HFF-Myc (cell line): Measurements from ENCODE around the gene BSDC1.

Experiments
- DNase-seq: peaks from one replicate; pipeline ENCODE4 v3.0.0-alpha.2; 2011; ENCODE audit warnings: low read depth; ENCODE audit errors: extremely low read depth
- H3K4me3 ChIP-seq: replicated peaks from 2 replicates; pipeline ENCODE4 v1.5.1; 2011; ENCODE audit warnings: low read depth, mild to moderate bottlenecking, control low read depth, low read length
- TF ChIP-seq, protein P1 (sequence below): IDR thresholded peaks from 2 replicates; pipeline ENCODE4 v1.5.1; 2012; ENCODE audit warnings: mild to moderate bottlenecking, low read depth, low read length, control low read depth; ENCODE audit errors: missing control alignments

BSDC1 gene

DNA sequence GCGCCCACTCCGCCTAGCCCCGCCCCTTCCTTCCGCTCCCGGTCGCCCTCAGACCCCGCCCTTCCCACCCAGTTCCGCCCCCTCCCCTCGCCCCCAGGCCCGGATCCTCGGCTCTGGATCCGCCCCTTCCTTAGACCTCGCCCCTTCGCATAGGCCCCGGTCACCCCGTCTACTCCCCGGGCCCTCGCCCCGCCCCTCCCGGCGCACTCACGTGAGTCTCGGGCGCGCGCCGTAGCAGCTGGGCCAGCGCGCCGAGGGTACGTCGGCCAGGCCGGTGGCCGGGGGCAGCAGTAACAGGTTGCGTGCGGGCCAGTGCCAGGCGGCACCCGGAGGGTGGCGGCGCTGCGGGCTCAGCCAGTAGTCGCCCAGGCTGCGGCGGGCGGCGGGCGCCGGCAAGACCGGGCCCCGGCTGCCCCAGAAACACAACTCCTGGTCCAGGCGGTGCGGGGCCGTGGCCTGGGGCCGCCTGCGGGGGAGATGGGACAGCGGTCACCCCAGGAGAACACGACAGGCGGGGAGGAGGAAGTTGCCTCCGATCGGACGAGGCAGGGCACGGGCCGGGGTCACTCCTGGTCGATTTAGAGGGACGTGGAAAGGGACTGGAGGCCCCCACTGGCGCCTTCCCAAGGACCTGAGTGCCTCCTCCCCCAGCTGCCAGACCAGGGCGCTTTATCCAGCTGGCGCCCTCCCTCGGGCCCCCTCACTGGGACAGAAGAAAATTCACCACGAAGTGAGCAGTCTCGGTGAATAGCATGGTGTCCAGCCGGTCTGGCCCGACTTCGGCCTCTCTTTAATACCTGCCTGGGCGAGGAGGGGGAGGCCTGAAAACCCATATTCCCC, 42.6 kb downstream of the BSDC1 start:
- TF ChIP-seq, protein P1, sequence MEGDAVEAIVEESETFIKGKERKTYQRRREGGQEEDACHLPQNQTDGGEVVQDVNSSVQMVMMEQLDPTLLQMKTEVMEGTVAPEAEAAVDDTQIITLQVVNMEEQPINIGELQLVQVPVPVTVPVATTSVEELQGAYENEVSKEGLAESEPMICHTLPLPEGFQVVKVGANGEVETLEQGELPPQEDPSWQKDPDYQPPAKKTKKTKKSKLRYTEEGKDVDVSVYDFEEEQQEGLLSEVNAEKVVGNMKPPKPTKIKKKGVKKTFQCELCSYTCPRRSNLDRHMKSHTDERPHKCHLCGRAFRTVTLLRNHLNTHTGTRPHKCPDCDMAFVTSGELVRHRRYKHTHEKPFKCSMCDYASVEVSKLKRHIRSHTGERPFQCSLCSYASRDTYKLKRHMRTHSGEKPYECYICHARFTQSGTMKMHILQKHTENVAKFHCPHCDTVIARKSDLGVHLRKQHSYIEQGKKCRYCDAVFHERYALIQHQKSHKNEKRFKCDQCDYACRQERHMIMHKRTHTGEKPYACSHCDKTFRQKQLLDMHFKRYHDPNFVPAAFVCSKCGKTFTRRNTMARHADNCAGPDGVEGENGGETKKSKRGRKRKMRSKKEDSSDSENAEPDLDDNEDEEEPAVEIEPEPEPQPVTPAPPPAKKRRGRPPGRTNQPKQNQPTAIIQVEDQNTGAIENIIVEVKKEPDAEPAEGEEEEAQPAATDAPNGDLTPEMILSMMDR = no peak
- DNase-seq = peak; percentile 63
- peak overlapping the region; percentile 58 for H3K4me3 ChIP-seq

DNA sequence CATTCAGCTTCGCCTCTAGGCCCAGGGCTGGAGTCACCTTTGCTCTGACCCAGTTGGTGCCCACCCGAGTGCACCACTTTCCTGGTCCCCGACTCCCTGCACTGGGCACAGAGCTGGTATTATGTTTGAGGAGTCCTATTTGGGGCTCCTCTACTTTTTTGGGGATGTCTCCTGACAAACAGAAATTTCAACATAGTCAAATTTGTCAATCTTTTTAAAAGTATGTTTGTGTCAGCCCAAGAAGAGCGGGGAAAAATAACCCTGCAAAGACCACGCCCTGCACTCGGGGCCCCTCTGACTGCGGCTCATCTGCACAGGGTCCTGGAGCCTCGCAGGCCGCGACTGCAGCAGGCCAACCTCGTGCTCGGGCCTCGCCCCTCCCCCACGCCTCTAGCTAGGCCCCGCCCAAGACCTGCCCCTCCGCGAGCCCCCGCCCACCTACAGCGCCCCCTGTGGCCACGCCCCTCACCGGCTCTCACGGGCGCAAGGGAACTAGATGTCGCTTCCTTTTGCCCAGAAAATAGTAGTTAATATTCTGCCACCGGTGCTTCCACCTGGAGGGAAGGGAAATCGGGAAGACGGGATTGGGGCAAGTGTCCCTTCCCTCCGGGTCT, 43.3 kb downstream of the BSDC1 start:
- DNase-seq = peak; percentile 19
- TF ChIP-seq, protein P1 = peak; percentile 41

DNA sequence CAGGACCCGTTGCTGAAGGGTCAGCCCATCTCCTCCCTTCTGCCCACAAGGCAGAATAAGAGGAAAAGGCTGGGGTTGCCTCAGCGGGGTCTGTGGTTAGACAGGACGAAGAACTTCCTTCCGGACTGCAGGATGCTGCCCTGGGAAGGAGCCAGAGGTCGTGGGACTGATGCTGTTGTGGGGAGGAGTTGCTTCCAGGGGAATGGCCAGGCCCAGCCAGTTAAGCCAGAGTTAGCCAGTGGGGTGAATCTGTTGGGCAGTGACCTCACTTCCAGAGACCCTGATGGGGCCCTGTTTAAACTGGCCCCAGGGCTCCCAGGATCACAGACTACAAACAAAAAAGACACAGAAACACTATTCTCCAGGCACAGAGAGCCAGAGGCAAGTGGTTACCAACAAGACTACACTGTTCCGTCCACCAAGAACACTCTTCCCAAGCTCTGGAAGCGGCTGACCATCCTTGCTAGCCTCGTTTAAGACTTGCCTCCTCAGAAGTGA, 45.0 kb downstream of the BSDC1 start:
- TF ChIP-seq, protein P1 = no peak
- H3K4me3 ChIP-seq = no peak overlapping the region
- DNase-seq = peak; percentile 52

More for the DNA sequence above, 43.3 kb downstream of the BSDC1 start:
- H3K4me3 ChIP-seq = peak overlapping the region; percentile 58

DNA sequence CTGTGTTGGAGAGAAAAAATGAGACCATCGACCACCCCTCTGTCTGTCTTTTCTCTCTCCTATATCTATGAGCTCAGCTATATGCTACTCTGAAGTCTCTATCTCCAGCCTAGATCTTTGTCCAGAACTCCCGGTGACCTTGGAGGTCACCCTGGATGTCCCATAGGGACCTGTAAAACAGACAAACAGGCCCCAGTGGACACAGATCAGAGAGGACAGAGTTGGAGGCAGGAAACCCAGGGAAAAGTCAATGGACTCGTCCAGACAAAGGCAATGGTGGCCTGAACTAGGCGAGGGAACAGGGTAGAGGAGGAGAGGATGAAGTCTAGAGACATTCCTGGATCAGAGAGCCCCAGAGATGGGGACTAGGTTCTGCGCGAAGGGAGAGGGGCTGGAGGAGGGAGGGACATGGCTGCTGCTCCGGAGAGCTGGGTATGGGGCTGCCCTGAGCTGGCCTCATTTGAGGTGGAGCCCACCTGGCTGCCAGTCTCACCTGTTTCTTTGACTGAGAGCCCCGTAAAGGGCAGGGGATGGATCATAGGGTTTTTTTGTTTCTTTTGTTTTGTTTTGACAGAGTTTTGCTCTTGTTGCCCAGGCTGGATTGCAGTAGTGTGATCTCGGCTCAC, 47.6 kb downstream of the BSDC1 start:
- TF ChIP-seq, protein P1 = no peak
- no peak overlapping the region for H3K4me3 ChIP-seq
- DNase-seq = no peak

DNA sequence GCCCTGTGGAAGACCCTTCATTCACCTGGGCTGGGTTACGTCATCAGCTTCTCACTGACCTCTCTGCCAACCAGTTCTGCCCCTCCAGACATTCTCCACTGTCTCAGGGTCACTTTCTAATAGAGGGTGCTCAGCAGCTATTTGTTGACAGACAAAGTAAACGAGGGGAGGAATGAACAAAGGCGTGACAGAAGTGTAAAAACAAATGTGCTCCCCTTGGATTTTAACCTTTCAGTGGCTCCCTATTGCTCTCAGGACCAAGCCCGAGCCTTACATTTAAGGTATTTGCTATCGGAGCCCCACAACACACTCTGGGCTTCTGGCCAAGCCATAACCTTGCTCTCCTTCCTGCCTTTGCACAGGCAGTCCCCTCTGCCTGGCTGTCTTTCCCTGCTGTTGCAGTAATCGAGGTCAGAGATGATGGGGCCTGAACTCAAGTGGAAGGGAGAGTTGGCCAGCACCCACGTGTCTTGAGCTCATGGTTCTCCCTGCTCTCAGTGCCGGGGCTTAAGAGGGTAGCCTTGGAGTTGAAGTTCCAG, 48.9 kb downstream of the BSDC1 start:
- TF ChIP-seq, protein P1 = no peak
- H3K4me3 ChIP-seq = no peak overlapping the region
- DNase-seq = no peak

DNA sequence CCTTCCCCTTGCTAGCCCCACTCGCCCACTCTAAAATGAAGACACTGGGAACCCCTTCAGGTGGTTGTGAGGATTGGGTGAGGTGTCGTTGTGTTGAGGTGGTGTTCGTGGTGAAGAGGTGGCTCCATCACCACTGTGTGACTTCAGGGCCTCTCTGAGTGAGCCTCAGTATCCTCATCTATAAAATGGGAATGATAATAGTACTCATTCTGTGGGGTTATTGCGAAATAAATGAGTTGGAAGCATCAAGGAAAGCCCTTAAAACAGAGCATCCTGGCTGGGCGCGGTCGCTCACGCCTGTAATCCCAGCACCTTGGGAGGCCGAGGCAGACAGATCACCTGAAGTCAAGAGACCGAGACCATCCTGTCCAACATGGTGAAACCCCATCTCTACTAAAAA, 51.5 kb downstream of the BSDC1 start:
- H3K4me3 ChIP-seq = no peak overlapping the region
- TF ChIP-seq, protein P1 = no peak
- DNase-seq = no peak
